ENCODE measurements around the gene COL5A3.

DNA sequence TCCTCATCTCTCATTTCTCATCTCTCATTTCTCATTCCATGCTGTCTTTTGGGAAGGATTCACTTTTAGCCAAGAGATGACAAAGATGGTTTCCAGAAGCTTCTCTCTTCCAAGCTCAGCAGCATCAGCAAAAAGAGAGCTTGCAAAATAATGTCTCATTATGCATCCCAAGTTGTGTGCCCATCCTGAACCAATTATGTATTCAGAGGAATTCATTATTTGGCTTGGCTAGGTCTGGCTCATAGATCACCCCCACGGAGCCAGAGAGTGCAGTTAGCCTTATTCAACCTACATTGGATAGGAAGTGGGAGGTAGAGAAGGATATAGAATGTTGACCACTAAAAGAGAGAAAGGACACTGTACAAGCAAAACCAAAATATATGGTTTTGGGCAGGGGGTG, 68.6 kb downstream of the COL5A3 start:
- TF ChIP-seq, protein P1, sequence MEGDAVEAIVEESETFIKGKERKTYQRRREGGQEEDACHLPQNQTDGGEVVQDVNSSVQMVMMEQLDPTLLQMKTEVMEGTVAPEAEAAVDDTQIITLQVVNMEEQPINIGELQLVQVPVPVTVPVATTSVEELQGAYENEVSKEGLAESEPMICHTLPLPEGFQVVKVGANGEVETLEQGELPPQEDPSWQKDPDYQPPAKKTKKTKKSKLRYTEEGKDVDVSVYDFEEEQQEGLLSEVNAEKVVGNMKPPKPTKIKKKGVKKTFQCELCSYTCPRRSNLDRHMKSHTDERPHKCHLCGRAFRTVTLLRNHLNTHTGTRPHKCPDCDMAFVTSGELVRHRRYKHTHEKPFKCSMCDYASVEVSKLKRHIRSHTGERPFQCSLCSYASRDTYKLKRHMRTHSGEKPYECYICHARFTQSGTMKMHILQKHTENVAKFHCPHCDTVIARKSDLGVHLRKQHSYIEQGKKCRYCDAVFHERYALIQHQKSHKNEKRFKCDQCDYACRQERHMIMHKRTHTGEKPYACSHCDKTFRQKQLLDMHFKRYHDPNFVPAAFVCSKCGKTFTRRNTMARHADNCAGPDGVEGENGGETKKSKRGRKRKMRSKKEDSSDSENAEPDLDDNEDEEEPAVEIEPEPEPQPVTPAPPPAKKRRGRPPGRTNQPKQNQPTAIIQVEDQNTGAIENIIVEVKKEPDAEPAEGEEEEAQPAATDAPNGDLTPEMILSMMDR (optimal IDR thresholded peaks at IDR 0.05 in 1 of 3, IDR thresholded peaks at IDR 0.05 in 1 of 3, conservative IDR thresholded peaks at IDR 0.05 in 1 of 3; ENCODE audit: extremely low read depth in 1 of 3, insufficient read depth in 2 of 3, low read length in 3 of 3): no peak
- no peak for TF ChIP-seq EZH2 (IDR thresholded peaks at IDR 0.05; ENCODE audit: low read length)
